ENCODE measurements around the gene LY6G5B.

Gene LY6G5B

DNA sequence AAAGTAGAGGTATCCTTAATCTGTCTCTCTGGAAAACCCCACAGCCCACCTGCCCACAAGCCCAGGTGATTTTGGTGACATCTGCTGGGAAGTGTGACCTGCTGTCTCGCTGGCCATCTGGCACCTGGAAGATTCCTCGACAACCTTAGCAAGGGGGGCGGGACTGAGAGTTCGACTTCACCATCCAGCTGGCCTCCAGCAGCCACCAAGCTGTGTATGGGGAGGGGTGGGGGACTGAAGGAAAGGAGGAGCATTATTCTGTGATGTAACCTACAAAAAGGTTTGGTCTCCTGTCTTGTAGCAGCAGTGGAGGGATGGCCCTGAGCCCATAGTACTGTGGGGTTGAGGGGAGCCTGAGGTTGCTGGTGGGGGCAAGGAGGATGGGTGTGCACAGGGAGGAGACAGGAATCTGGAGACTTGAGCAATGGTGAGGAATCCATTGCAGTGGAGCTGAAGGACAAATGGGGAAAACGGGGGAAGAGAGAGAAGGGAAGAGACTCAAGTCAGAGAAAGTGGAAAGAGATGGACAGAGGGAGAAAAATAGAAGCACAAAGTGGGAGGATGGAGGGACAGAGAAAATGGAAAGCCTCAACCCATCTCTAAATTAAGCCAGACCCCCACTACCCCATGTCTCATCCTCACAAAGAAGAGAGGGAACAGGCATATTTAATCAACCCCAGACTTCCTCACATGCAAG lies 40.9 kb downstream of the LY6G5B start:
- H3K27ac ChIP-seq: no peak overlapping the region
- DNase-seq (ENCODE audit: low read depth, low spot score): no peak

DNA sequence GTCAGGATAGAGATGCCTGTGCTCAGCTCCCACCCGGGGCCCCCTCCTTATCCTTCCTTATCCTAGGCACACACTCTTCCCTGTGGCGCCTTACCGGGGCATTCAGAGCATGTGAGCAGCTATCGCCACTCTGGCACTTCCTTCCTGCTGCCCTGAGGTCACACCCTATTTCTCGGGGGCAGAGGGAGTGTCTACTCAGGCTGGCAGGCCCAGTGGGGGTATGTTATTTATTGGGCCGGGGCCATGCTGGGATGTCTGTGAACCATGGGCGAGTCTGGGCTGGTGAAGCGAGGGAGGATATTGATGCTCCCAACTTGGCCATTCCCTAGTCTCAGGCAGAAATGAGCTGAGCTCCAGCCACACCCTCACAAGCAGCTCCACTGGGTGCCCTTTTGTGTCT lies 41.5 kb downstream of the LY6G5B start:
- no peak for DNase-seq (ENCODE audit: low read depth, low spot score)
- H3K27ac ChIP-seq: no peak overlapping the region

DNA sequence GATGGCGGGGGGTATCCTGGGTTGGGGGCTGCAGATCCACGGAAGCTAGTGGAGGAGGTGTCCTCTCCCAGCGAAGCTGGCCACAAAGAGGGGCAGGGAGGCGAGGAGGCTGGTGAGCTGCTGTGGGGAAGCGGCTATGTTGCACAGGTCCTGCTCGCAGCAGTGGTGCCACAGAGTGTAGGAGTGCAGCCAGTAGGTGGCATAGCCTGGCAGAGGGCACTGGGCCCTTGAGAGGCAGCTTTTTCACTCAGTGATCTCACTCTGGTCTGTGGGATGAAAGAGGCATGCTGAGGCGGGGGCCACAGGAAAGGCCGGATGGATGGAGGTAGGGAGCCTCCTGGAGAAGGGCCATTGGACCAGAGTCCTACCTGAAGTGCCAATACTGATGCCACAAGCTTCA lies 42.5 kb downstream of the LY6G5B start:
- no peak for DNase-seq (ENCODE audit: low read depth, low spot score)
- no peak overlapping the region for H3K27ac ChIP-seq

- no peak for DNase-seq (ENCODE audit: low read depth, low spot score)
- no peak overlapping the region for H3K27ac ChIP-seq
These were observed 43.7 kb downstream of the LY6G5B start for GRCh38 chr6:31713465-31713864.

- no peak overlapping the region for H3K27ac ChIP-seq
- no peak for DNase-seq (ENCODE audit: low read depth, low spot score)
These were observed 44.4 kb downstream of the LY6G5B start for GRCh38 chr6:31713991-31714684.

DNA sequence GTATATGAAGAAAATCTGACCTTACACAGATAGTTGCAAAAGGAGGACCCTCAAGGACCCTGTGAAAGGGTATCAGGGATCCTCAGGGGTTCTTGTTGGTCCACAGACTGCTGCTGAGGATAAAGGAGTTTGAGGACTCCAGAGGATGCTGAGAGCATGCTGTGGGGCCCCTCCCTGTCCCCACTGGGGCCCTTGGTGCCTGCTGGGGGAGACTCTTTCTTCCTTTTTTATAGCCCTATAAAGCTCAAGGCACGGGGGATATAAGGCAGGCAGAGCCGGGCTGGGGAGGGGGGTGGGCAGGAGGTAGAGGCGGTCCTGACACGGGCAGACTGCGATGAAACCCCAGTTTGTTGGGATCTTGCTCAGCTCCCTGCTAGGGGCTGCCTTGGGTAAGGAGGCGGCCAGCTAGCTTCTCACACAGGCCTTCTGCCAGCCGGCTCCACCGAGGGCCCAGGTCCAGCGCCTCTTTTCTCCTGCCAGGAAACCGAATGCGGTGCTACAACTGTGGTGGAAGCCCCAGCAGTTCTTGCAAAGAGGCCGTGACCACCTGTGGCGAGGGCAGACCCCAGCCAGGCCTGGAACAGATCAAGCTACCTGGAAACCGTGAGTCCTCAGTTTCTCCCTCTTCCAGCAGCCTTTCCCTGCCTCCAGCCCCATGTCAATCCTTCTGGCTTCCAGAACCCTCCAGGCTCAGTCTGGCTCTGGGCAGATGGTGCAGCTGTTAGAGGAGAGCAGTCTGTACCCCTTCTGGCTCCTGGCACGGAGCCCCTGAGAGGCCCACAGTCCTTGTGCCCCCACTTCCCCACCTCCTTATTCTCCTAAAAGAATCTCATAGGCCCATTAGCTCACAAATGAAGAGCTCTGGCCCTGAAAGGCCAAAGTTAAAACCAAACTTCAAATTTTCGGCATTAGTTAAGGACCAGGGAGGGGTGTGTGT lies 45.5 kb downstream of the LY6G5B start, which contains the start of gene LY6G6D:
TSS of gene LY6G6D (plus strand) at position 327 of the 937 bp plus-strand sequence. CDS start at position 335, 8 bp downstream.
- no peak within 1 kb of the TSS for H3K27ac ChIP-seq
- no peak for DNase-seq (ENCODE audit: low read depth, low spot score)

GRCh38 chr6:31717499-31718222 lies 47.9 kb downstream of the LY6G5B start:
- DNase-seq (ENCODE audit: low read depth, low spot score): no peak
- peak overlapping the region; percentile 68 for H3K27ac ChIP-seq

DNA sequence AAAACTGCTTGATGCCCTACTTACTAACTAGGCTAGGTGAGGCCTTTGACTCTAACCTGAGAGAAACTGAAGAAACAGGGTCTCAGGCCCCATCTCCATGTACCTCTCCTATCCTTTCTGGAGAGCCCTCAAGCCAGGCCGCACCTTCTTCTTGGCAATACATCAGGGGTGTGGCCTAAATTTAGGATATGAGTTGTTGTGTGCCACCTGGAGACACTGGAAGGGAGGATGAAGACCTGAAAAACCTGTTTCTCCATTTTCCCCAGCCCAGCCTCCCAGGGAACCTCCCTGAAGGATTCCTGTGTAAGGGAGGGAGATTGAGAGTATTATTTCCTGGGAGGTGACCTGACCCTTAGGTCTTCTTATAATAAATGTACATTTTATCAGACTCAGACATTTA lies 48.5 kb downstream of the LY6G5B start:
- DNase-seq (ENCODE audit: low read depth, low spot score): no peak
- peak overlapping the region; percentile 68 for H3K27ac ChIP-seq

DNA sequence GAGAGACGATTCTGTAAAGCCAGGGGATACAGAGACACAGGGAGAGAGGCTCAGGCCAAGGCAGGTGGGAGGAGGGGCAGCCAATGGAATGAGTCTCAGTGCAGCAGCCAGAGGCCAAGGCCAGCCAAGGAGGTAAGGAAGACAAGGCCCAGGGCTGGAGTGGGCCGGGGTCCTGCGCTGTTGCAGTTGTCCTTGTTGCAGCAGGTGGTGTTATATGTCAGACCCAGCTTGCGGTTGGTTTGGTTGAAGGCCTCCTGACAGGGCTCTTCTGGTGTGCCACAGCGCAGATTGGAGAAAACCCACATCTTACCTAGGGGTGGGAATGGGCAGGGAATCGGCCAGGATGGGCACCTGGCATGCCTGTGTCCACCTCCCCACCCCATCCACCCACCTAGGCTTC lies 49.2 kb downstream of the LY6G5B start:
- no peak for DNase-seq (ENCODE audit: low read depth, low spot score)
- H3K27ac ChIP-seq: peak overlapping the region; percentile 68

DNA sequence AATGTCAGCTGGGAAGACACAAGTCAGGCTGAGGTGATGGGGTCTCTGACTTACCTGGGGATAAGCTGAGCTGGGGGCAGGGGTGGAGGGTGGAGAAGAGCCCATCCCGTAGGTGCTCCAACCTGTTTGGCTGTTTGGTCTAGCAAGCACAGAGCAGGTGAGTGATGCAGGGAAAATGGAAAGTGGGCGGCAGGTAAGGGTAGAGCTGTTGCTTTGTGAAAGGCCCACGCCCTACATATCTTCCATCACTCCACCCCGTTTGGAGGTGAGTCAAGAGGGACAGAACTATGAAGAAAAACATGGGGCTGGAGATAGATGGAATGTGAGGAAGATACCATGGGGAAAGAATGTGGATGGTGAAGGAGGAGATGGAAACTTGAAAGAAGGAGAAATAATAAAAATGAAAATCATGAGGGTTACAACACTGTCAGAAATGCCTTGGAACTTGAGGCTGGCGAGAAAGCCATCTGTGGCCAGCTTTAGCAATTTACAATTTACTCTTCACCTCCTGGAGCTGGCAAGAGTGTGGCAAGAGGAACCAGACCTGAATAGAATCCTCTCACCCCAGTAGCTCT lies 50.5 kb downstream of the LY6G5B start:
- H3K27ac ChIP-seq: peak overlapping the region; percentile 68
- DNase-seq (ENCODE audit: low read depth, low spot score): no peak

- H3K27ac ChIP-seq: peak within 1 kb of the TSS; percentile 68
- no peak for DNase-seq (ENCODE audit: low read depth, low spot score)
These were observed 51.7 kb downstream of the LY6G5B start, which contains the start of gene LY6G6C for GRCh38 chr6:31721351-31722020. Gene LY6G6C, minus strand, starts transcription at chr6:31721746. Its CDS starts 67 bp downstream, at chr6:31721679.

DNA sequence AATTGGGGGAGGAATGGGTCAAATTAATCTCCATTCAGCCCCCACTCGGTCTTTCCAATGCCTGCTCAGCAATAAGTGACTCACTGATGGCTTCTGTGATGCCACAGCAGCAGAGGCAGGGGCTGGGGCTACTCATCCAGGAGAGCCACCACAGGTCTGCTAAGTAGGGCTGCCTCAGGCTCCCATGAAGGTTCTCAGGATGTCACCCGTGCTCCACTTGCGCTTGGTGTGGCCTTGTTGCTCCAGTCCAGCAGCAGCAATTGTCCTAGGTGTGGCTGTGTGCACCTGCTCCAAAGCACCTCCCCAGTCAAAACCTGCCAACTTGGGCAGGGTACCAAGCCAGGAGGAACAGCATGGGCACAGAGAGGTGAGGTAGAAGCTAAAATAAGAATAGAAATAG lies 52.4 kb downstream of the LY6G5B start:
- DNase-seq (ENCODE audit: low read depth, low spot score): no peak
- H3K27ac ChIP-seq: no peak overlapping the region
